Measurements from ENCODE around the gene MYT1.

DNA sequence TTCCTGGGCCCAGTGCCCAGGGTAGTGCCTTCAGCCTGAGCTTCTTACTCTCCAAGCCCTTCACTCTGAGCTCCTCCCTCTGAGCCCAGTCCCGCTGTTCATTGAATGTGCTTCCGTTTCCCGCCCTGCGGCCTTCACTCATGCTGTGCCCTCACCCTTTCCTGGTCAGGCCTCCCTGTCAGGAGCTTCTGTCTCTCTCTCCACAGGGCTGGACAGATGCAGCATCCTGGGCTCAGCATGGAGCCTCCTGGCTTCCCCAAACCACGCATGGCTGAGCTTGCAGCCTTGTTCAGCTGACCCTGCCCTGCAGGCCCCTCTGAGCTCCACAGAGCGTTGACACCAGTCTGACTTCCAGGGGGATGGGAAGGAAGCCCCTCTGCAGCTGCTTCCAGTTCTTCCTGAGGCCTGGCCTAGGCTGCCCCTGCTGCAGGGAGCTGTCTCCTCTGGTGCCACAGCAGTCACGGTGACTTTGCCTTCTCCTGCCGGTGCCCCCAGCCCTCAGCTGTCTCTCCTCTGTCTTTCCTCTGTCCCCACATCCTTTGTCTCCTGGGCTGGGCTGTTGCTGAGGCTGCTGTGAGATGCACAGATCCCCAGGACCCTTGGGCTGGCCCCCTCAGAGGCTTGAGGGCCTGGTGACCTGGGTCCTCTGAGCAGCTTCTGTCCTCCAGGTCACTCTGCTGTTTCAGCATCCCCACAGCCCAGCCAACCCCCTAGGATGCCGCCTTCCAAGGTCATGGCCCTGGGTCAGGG, 7.9 kb upstream of the MYT1 start:
- TF ChIP-seq, protein P1, sequence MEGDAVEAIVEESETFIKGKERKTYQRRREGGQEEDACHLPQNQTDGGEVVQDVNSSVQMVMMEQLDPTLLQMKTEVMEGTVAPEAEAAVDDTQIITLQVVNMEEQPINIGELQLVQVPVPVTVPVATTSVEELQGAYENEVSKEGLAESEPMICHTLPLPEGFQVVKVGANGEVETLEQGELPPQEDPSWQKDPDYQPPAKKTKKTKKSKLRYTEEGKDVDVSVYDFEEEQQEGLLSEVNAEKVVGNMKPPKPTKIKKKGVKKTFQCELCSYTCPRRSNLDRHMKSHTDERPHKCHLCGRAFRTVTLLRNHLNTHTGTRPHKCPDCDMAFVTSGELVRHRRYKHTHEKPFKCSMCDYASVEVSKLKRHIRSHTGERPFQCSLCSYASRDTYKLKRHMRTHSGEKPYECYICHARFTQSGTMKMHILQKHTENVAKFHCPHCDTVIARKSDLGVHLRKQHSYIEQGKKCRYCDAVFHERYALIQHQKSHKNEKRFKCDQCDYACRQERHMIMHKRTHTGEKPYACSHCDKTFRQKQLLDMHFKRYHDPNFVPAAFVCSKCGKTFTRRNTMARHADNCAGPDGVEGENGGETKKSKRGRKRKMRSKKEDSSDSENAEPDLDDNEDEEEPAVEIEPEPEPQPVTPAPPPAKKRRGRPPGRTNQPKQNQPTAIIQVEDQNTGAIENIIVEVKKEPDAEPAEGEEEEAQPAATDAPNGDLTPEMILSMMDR (conservative IDR thresholded peaks at IDR 0.05 in 1 of 2, IDR thresholded peaks at IDR 0.05 in 1 of 2; ENCODE audit: low read depth in 1 of 2, low read length in 2 of 2): no peak
- TF ChIP-seq EZH2 (IDR thresholded peaks at IDR 0.05; ENCODE audit: low read length, missing control alignments): no peak
